Heart right ventricle (tissue), 16 donors: ENCODE data around the gene TPP2. TPM values are rescaled to one million over a fixed set of nuclear protein-coding genes. Genes with fewer than 3 reads are reported as not detected.

Source experiments
- ATAC-seq, 8 donors: fragments of 200-7000 bp; cut with Tn5 transposase; one replicate each; pipeline ENCODE4 v1.9.1; 2020; ENCODE audit warnings: mild to moderate bottlenecking in 8 of 8, moderate library complexity in 8 of 8, moderate number of reproducible peaks in 1 of 8
- DNase-seq, 2 donors: peaks; one replicate each; pipeline ENCODE4 v3.0.0-alpha.2; 2020
- H3K27ac ChIP-seq, 10 donors: fragments of 200-600 bp; sonication (generic) in 2 of 10; one replicate each; pipeline versions ENCODE4 v1.5.0 to v1.8.0; 2020 to 2022; ENCODE audit warnings: mild to moderate bottlenecking in 3 of 10
- H3K27me3 ChIP-seq, 7 donors: fragments of 200-600 bp; one replicate each; pipeline ENCODE4 v1.8.0; 2021 to 2022; ENCODE audit warnings: mild to moderate bottlenecking in 2 of 7
- H3K36me3 ChIP-seq, 9 donors: fragments of 200-600 bp; sonication (generic) in 1 of 9; one replicate each; pipeline versions ENCODE4 v1.5.0 to v1.8.0; 2020 to 2022; ENCODE audit warnings: mild to moderate bottlenecking in 2 of 9
- H3K4me1 ChIP-seq, 9 donors: fragments of 200-600 bp; sonication (generic) in 1 of 9; one replicate each; pipeline versions ENCODE4 v1.5.0 to v1.8.0; 2020 to 2022; ENCODE audit warnings: mild to moderate bottlenecking in 4 of 9
- H3K4me3 ChIP-seq, 10 donors: fragments of 200-600 bp; sonication (generic) in 2 of 10; one replicate each; pipeline versions ENCODE4 v1.5.0 to v1.8.0; 2020 to 2022; ENCODE audit warnings: mild to moderate bottlenecking in 7 of 10, moderate library complexity in 2 of 10
- H3K9me3 ChIP-seq, 11 donors: fragments of 200-600 bp in 10 of 11; sonication (generic) in 2 of 11; one replicate each; pipeline versions ENCODE4 v1.5.0 to v1.8.0; 2013 to 2022; ENCODE audit warnings: mild to moderate bottlenecking in 2 of 11, control low read depth in 1 of 11, moderate library complexity in 1 of 11
- CTCF ChIP-seq, 9 donors: fragments of 200-600 bp; sonication (generic) in 2 of 9; IDR thresholded peaks; one replicate each; pipeline versions ENCODE4 v1.5.0 to v1.8.0; 2021 to 2022; ENCODE audit warnings: antibody characterized with exemption in 9 of 9, mild to moderate bottlenecking in 5 of 9, moderate library complexity in 1 of 9
- WGBS, 2 donors: extraction: QIAGEN DNeasy Blood & Tissue Kit; methylation state at CpG; one replicate each; pipeline ENCODE4 v1.1.7; 2013; ENCODE audit warnings: inconsistent platforms in 1 of 2; 5-methylcytosine and 5-hydroxymethylcytosine counted together
- intact Hi-C, 10 donors: fragments of 100-400 bp; cut with DNase I; formaldehyde crosslinking; loops; one replicate each; pipeline versions ENCODE4 v1.11.1 to v1.14.2; 2022
- polyA plus RNA-seq, 2 donors: library from polyadenylated mRNA; stranded (reverse); fragments of 200-250 nt; gene quantifications; one replicate each; pipeline ENCODE4 v1.2.3, GENCODE V29; 2013
- total RNA-seq, 10 donors: library from RNA; stranded (reverse); fragmentation: NEBNext Ultra II Directional in 3 of 10; extraction: Animal tissue kit (Norgen Biotek cat#: 25700) in 3 of 10; gene quantifications; one replicate each; pipeline versions ENCODE4 v1.2.1 to v1.2.4, GENCODE V29; 2021 to 2023
- donor health status: Arrhythmogenic right ventricular cardiomyopathy.
- donor health status: ischemic (EF 13 %, LVEDD 7.1; RV severe dilation, severe dysfunction).
- donor health status: healthy with polysubstance abuse.
- donor health status: DM: no; HTN: yes; CAD: no.
- donor health status: DM: no; HTN: no; CAD: no.
- donor health status: ischemic (EF 25% LVEDD 6.9; RV normal size, moderate dysfunction).
- donor health status: ischemic (EF 25% LVEDD 5.7; RV mildly dilated, moderate dysfunction).
- donor health status: healthy.
- donor health status: DM: yes; HTN: yes; CAD: no.
- donor health status: Ischemic cardiomyopathy.
- donor health status: ischemic (EF 35%, LVEDD 5.7; RV mildly dilated, moderate dysfunction).
- donor health status: nonischemic (EF 11% LVEDD 7.7; RV severe dilation, severe dysfunction).
- donor health status: DM: yes; HTN: yes; CAD: no.
- donor health status: PGD.
- donor health status: ischemic (EF 29% LVEDD 5.4; RV normal size, mild dysfunction).
- donor health status: nonischemic (EF 23%, LVEDD 6.1; RV moderate dilation, normal function).

The TPP2 gene
- total and polyA plus RNA-seq, 12 donors = 13.2 to 36.8 (median 31.1) TPM

- H3K27me3 ChIP-seq = no peaks in the 10 kb centered on the region
- WGBS, 2 donors = 1% methylated on average over 52 to 67 of the region's 67 CpGs
- H3K36me3 ChIP-seq = peaks cover 0 to 5% (median 0%) of the 10 kb centered on the region in 9 donors
- no peaks in the 10 kb centered on the region for H3K9me3 ChIP-seq
- DNase-seq (peak in 1 of 2 donors; percentile 14), ATAC-seq (peak in 5 of 8 donors; percentile 0 to 54 (median 6))
- peaks cover 4 to 67% (median 46%) of the 10 kb centered on the region in 9 donors for H3K4me1 ChIP-seq
- intact Hi-C loops = loop anchor here in 5 of 10 donors (2.0 to 10.0 kb wide), 4 partner anchors 178 to 250 kb away; partner anchors contain the start of genes ERCC5 (in 2 of the 5) and TEX30 (in 2 of the 5)
- peak overlapping the region; percentile 93 to 99 (median 98) for H3K27ac ChIP-seq
- H3K4me3 ChIP-seq = peak overlapping the region; percentile 74 to 98 (median 86)
- TF ChIP-seq CTCF (IDR thresholded peaks at IDR 0.05) = no peak
These were observed 509 bp downstream of the TPP2 start for GRCh38 chr13:102597029-102597961.

DNA sequence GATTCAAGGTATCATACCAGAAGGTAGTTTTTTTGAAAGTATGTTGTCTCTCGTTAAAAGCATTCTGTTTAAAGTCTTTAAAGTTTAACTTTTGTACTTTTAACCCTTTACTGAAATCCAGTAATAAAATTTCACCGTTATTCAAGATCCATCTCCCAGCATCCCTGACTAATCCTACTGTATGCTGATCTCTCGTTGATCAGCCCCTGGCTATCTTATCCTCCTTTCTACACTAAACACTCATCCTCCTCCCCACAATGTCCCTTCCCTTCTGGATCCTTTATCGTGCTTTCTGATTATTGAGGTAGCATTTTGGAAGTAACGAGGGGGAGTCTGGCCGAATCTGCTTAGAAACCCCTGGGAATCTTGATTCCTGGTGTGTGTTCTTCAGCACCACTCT is 1.3 kb downstream of the TPP2 start:
- H3K36me3 ChIP-seq = peaks cover 0 to 8% (median 0%) of the 10 kb centered on the region in 9 donors
- no peak for TF ChIP-seq CTCF (IDR thresholded peaks at IDR 0.05)
- H3K9me3 ChIP-seq = no peaks in the 10 kb centered on the region
- DNase-seq = no peak
- H3K27me3 ChIP-seq = no peaks in the 10 kb centered on the region
- H3K4me3 ChIP-seq = peak overlapping the region in 9 of 10 donors; percentile 74 to 98 (median 87)
- intact Hi-C loops = loop anchor here in 4 of 10 donors (5.0 to 10.0 kb wide), 3 partner anchors 177 to 249 kb away; partner anchors contain the start of genes TEX30 (in 2 of the 4) and ERCC5 (in 1 of the 4)
- no peak for ATAC-seq
- peak overlapping the region in 6 of 10 donors; percentile 96 to 99 (median 98) for H3K27ac ChIP-seq
- WGBS, 2 donors = 3 to 5% methylated on average over 6 of the region's 6 CpGs
- peaks cover 4 to 65% (median 38%) of the 10 kb centered on the region in 9 donors for H3K4me1 ChIP-seq

GRCh38 chr13:102599426-102600012 is 2.7 kb downstream of the TPP2 start:
- WGBS, 2 donors = 71 to 73% methylated on average over 3 of the region's 3 CpGs
- intact Hi-C loops = loop anchor here in 4 of 10 donors (5.0 to 10.0 kb wide), 3 partner anchors 175 to 248 kb away; partner anchors contain the start of genes TEX30 (in 2 of the 4) and ERCC5 (in 1 of the 4)
- H3K4me3 ChIP-seq = no peak overlapping the region
- ATAC-seq (no peak), DNase-seq (no peak)
- no peaks in the 10 kb centered on the region for H3K9me3 ChIP-seq
- peaks cover 0 to 9% (median 0%) of the 10 kb centered on the region in 9 donors for H3K36me3 ChIP-seq
- no peak for TF ChIP-seq CTCF (IDR thresholded peaks at IDR 0.05)
- H3K27me3 ChIP-seq = no peaks in the 10 kb centered on the region
- H3K4me1 ChIP-seq = peaks cover 4 to 64% (median 36%) of the 10 kb centered on the region in 9 donors
- no peak overlapping the region for H3K27ac ChIP-seq
